ENCODE data around the gene EPS8.

EPS8 gene

DNA sequence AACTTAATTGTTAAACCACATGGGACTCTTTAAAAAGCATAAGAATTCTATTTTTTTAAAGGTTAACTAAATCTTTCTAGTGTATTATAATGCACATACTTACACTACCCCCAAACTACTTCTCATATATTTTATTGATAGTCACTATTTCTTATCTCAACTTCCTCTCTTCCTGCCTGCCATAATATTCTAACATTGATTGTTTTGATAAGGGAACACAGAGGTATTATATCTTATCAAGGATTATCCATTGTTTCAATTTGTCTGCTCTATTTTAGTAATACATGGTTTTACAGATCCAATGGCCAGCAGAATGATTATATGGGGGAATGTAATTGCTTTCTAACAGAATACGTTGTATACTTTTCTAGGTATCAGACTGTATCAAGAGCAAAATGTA lies 98.9 kb downstream of the EPS8 start:
- no peak for DNase-seq (ENCODE audit: low spot score)

GRCh38 chr12:15689751-15690191 lies 99.4 kb downstream of the EPS8 start:
- DNase-seq (ENCODE audit: low spot score): no peak

DNA sequence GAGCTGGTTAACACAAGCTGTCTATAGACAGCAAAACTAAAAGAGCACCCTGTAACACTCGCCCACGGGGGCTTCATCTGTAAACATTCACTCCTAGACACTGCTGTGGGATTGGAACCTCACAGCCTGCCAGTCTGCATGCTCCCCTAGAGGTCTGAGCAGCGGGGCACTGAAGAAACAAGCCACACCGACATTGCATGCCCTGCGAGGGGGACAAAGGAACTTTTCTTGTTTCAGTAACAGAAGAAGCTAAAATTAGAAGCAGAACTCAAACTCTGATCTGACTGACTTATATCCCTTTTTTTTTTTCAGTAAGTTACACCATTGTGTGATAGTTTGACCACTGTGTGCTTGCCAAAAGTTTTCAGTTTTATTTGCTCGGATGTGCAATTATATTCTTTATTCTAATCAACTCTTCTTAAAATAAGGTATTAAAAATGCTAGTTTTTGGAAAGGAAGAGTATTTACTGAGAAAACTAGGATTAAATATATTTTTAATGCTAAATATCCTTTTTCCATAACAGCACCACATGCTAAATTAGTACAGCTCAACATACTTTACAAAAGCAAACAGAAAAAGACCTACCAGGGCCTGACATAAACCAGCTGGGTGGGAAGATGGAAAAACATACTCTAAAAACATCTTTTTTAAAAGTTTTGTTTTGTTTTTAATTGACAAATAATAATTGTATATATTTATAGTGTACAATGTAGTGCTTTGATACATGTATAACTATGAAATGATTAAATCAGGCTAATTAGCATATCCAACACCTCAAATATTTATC lies 100.2 kb downstream of the EPS8 start:
- DNase-seq (ENCODE audit: low spot score): peak; percentile 8

GRCh38 chr12:15688202-15688736 lies 100.9 kb downstream of the EPS8 start:
- peak; percentile 16 for DNase-seq (ENCODE audit: low spot score)

DNA sequence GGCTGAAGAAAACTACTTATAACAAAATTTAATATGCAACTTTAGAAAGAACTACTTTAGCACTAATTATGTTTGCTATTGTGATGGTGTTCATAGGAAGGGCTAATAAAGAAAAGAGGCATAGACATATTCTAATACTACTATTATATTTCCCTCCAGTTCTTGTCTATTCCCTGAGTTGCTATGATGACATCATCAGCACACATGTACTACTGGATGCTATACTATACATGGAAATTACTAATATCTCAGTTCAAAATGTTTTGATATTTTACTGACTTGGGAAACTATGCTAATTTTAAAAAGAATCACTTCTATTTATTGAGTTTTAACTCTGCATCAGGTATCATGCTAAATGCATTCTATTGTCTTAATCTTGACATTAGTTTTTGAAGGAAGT lies 101.6 kb downstream of the EPS8 start:
- DNase-seq (ENCODE audit: low spot score): no peak

DNA sequence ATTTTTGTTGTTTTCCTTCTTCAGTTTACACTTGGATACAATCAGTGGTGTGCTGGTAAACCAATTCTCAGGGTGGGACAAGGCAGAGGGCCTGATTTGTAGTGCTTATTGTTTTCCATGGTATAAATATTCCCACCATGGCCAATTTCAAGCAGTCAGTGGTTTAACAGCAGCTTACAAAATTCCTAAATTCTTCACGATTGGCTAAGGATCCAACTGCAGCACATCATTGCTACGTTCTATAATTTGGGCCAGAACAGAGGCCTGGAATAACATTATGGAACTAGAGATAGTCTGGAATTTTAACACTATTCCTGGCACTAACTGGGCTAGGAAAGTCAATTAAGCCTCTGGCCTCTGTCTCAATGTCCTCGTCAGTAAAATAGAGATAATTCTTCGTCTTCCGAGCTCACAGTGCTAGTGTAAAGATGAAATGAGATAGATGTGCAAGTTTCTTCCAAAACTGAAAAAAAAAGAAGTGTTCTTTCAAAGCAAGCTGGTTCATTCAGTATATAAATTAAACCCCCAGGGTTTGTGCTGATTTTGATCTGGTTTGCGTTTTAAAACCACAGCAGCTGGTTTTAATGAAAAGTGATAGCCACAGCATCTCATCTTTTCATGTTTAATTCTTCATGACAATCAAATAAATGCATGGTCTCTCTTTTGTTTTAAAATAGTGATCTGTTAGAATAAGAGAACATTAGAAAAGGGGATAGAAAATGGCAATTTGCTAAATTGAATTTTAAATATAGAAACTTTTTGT lies 104.1 kb downstream of the EPS8 start:
- DNase-seq (ENCODE audit: low spot score): no peak

GRCh38 chr12:15682826-15683225 lies 106.4 kb downstream of the EPS8 start:
- no peak for DNase-seq (ENCODE audit: low spot score)

- no peak for DNase-seq (ENCODE audit: low spot score)
Observed at GRCh38 chr12:15679151-15679550, 110.0 kb downstream of the EPS8 start.

DNA sequence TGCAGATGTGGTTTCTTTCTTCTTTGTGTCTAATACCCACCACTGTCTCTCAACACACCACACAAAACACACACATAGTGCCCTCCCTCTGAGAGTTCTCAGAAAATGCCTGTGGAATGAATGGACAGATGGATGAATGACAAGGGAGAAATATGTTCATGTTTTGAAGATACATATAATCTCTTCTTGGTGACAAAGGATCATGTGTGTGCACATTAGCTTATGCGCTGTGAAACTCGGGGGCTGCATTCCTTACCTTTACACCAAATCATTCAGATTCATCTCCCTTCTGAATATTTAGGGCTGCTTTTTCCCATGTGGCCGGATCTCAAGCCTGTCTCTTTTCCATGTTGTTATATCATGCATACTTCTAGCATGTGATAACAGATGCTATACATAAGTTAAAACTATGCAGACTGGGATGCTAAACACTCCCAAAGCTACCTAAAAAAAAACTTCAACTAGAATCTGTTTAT lies 111.4 kb downstream of the EPS8 start:
- DNase-seq (ENCODE audit: low spot score): no peak

DNA sequence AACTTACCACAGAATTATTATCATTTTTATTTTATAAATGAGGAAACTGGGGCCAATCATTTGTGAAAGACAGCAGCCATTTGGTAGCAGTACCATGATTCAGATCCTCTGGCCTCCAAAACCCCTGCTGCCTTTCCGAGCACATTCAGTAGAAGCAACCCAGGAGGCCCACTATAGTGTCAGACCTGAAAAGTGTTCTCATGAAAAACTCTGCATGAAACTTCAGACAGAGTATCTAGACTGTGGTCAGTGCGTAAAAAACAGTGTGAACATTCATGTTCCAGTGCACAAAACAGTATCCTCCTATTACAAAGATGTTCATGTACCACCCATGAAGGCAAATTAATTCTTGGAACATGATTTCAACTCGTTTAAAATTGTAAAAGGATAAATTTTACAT lies 112.0 kb downstream of the EPS8 start:
- no peak for DNase-seq (ENCODE audit: low spot score)

- no peak for DNase-seq (ENCODE audit: low spot score)
Observed at GRCh38 chr12:15672671-15673270, 116.4 kb downstream of the EPS8 start.

- DNase-seq (ENCODE audit: low spot score): no peak
Observed at GRCh38 chr12:15670756-15671155, 118.4 kb downstream of the EPS8 start.

DNA sequence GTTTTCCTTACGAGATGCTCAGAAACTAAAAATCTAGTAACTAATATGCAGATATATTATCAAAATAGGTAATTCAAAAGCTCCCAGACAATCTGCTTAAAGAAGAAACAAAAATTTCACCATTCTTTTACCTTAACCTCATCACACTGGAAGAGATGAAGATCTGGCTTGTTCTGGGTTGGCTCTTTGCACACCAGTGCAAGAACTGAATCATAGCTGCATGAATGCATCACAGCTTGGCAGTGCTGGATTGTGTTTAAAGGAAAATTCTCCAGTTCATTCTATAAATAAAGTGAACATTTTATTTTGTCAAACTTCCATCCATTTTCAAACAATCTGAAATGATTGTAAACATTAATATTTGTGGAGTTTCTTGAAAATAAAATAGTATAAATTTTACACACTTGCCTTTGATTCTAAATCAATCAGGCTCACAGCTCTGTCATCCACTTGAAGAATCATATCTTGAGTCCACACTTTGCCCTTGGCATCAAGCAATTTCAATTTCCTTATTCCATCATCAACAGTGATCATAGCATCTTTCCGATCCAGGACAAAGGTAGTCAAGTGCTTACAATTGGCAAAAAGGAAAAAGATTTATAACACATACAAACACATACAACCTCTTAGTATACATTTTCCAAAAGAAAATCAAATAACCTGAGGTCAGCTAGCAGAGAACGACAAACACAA lies 119.8 kb downstream of the EPS8 start:
- no peak for DNase-seq (ENCODE audit: low spot score)

DNA sequence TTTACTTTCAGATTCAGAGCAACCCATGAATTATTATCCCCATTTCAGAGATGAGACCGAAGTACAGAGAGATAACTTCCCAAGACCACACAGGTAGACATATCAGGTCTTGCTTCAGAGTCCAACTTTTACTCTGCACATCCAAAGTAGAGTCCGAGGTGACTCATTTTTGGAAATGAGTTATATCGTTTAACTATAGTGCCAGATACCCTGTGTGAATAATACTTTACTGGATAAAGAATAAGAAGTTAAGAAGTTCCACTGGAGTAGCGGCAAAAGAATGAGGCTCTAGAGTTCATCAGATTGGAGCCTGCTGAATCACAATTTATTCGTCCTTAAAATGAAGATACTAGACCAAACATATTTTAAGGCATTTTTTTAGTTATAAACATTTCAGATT lies 124.7 kb downstream of the EPS8 start:
- no peak for DNase-seq (ENCODE audit: low spot score)

- no peak for DNase-seq (ENCODE audit: low spot score)
Observed at GRCh38 chr12:15662983-15663659, 126.1 kb downstream of the EPS8 start.

DNA sequence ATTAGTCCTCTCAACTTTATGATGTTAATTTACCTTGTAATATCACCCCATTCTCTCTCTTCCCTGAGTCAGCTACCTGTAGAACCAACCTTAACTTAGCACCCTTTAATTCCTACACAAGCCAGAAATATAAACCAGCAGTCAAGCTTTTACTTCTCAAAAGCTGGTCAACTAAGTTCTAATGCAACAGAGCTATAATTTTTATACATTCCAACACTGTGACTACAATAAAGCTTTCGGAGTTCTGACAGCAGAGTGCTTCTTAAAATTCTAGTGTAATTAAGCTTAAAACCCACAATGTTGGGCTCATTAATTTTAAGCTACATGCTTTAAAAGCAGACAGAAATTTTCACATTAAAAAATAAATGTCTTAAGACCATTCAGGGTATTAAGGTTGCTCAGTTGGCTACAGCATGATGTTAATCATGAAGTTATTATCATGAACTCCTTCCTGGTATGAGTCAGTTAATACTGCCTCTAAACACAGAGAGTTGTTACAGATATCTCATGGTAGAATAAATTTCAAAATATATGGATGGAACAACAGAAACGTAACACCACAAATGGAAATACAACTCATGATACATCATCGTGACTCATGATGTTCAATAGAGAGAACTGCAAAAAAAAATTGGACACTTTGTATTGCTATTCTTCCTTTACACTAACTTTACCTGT lies 126.7 kb downstream of the EPS8 start:
- no peak for DNase-seq (ENCODE audit: low spot score)

DNA sequence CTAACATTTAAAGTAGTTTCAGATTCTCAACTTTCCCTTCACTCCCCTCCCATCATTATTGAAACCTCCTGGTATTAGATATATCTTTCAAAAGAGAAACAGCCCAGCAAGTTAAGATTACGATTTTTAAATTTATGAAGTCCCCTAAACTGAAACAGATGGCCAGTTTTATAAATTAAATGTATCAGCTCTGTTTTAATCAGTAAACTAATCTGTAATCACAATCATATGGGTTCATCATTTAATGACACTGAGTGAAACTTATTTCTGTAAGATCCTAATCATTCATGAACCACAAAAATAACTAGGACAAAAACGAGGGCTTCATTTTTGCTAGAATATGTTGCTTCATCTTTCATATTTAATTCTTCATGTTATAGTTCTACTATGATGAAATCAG lies 137.8 kb downstream of the EPS8 start:
- DNase-seq (ENCODE audit: low spot score): no peak

DNA sequence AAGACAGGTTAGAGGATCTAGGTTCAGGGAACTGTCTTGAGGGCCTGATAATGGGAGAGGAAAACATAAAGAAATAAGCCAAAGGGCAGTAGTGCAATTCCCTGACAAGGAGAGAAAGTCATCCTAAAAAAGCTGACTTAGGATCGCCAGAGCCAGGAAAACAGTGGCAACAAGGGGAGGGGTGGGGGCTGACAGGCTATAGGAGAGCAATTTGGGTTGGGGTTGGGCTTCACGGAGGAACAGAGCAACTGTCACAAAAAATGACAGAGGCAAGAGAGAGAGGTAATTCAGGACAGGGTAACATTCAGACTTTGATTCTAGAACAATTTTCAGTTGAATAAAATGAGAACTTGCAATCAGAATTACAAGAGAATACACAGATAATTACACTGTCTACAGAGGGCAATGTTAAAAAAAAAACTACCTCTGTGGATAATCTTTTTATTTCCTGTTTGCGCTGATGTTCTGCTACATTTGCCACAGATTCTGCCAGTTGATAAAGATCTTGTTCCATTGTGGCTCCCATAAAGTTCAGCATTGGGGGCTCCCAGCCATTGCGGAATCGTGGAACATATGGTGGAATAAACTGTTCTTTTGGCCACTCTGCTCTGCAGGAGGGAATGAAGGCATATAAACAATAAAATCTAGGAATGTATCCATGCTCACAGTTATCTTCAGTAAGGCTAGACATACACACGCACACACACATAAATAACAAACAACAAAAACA lies 138.6 kb downstream of the EPS8 start:
- no peak for DNase-seq (ENCODE audit: low spot score)

DNA sequence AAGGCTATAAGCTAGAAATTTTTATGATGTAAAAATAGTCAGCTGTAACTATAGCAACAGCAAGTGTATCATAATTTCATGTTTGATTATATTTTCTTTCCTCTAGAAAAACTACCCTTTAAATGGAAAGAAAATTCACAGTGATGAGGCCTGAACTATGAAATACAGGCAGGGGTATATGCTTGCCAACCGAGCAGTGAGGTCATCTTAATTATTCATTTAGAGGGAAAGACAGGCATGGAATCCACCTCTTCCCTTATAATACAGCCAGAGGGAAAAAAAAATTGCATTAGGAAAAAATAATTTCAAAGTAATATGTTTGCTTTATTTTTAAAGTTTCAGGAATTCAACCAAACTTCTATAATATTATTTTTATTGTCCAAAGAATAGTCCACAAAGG lies 139.8 kb downstream of the EPS8 start:
- no peak for DNase-seq (ENCODE audit: low spot score)

DNA sequence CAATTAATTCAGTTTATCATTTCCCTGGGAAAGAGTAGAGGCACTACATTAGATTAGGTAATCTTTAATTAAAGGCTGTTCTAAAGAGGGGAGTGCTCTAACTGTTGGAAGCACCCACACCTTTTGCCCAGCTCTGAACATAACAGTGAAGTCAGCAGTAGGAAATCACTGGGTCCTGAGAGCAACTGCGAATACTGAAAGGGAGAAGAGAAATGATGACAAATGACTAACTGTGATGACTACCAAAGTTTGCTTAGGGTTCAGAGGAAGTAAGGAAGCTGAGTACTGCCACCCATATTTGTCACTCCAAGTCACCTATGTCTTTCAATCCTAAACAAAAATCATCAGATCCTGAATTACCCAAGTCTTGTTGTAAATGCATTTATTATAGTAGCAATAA lies 140.6 kb downstream of the EPS8 start:
- no peak for DNase-seq (ENCODE audit: low spot score)
